GM12801 (cell line): Measurements from ENCODE around the gene PRKD1.

Source experiments
- TF ChIP-seq, protein P1 (sequence below): IDR thresholded peaks from one replicate; pipeline ENCODE4 v1.5.1; 2011; ENCODE audit warnings: control low read depth; ENCODE audit not compliant: insufficient read length; ENCODE audit errors: extremely low read depth

The PRKD1 gene

GRCh38 chr14:29663281-29663801 is 264.3 kb downstream of the PRKD1 start:
- TF ChIP-seq, protein P1, sequence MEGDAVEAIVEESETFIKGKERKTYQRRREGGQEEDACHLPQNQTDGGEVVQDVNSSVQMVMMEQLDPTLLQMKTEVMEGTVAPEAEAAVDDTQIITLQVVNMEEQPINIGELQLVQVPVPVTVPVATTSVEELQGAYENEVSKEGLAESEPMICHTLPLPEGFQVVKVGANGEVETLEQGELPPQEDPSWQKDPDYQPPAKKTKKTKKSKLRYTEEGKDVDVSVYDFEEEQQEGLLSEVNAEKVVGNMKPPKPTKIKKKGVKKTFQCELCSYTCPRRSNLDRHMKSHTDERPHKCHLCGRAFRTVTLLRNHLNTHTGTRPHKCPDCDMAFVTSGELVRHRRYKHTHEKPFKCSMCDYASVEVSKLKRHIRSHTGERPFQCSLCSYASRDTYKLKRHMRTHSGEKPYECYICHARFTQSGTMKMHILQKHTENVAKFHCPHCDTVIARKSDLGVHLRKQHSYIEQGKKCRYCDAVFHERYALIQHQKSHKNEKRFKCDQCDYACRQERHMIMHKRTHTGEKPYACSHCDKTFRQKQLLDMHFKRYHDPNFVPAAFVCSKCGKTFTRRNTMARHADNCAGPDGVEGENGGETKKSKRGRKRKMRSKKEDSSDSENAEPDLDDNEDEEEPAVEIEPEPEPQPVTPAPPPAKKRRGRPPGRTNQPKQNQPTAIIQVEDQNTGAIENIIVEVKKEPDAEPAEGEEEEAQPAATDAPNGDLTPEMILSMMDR = no peak

DNA sequence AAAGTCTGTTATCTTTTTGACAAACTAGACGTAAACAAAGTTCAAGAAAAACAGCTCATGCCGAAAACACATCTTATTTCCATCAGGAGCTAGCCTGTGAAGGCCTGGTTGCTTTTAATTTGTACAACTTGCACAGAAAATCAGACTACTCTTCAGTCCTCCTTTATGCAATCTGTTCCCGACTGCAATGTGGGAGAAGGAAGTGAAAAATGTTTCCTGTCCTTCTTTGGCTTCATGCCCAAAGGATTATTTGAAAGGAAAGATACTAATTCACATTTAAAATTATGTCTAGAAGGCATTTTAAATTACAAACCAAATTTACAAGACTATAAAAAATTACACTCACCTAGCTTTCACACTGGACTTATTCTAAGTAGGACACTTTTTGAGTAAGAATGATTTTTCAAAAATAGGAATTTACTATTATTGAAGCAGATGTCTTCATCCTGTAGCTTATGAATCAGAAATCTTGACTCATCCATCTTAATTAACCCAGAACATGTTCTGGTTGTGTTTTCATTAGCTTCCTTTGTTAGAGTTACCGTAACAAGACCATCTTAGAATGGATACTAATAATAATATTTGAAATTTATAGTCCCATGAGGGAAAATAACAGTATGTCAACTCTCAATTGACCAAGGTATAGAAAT is 272.6 kb downstream of the PRKD1 start:
- TF ChIP-seq, protein P1 = no peak

- TF ChIP-seq, protein P1 = no peak
Observed at GRCh38 chr14:29653303-29653702, 274.3 kb downstream of the PRKD1 start.

DNA sequence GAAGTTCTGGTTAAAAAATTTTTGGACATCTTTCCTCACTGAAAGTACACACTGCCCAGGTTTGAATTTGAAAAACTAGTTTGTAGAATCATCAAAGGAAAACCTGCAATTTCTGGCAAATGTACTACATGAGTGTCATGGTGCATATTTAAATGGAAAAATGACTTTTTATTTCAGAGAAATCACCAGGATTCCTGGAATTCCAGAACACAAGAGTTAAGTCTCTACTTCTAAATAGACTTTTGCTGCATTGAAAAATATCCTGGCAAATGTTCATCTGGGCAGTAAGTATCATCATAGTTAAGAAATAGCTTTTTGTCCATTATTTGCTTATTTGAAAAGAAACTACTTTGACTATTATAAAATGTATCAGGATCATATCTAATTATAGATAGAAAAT is 275.1 kb downstream of the PRKD1 start:
- TF ChIP-seq, protein P1 = no peak

DNA sequence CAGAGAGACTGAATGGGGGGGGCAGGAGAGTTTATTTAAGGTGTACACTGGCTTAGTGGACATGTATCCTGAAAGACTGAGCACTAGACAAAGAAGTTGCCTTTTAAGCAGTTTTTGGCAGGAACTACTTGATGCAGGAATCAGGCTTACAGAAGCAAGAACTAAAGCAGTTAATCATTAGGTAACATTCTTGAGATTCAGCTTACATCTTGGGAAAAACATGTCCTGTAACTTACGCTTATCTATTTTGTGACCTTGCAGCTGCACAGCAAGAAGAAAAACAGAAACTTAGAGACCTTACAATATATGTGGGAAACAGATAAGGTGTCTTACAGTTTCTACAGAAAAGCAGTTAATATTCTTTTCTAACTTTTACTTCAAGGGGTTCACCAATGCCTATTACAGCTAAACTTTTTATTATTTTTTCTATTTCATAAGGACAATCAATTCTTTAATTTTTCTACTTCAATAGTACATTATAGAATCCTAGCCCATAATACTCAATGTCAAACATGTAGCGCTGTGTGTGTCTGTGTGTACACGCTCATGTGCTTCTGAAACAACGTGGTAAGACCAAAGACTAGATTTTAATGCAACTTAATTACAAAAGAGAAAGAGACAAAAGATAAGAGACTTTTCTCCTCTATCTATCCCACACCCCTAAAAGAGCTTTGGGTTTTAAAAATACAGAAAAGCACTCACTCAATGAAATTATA is 276.9 kb downstream of the PRKD1 start:
- TF ChIP-seq, protein P1 = no peak

DNA sequence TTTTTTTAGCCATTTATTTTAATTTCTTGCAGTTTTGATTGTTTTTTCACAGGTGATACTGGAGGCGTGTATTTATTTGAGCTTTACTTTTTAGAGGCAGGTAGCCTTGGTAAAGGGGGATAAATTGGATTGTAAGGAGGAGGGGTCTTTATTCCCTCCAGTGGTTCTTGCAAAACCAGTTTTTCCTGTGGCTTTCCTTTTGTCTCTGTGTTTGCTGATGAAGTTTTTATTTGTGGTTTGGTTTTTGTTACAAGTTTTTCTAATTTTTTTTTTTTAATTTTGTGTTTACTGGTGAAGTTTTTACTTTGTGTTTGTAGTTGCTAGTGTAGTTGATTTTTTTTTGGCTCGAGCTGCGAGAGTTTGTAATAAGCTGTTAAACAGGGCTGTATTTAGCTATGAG is 278.5 kb downstream of the PRKD1 start:
- TF ChIP-seq, protein P1 = no peak

GRCh38 chr14:29648045-29648444 is 279.6 kb downstream of the PRKD1 start:
- TF ChIP-seq, protein P1 = no peak
